Measurements from ENCODE around the gene UNKL. TPM values are rescaled to one million over a fixed set of nuclear protein-coding genes. Genes with fewer than 3 reads are reported as not detected.

UNKL gene
- total RNA-seq, 1 experiment from 2014 or later = 18.8 TPM

DNA sequence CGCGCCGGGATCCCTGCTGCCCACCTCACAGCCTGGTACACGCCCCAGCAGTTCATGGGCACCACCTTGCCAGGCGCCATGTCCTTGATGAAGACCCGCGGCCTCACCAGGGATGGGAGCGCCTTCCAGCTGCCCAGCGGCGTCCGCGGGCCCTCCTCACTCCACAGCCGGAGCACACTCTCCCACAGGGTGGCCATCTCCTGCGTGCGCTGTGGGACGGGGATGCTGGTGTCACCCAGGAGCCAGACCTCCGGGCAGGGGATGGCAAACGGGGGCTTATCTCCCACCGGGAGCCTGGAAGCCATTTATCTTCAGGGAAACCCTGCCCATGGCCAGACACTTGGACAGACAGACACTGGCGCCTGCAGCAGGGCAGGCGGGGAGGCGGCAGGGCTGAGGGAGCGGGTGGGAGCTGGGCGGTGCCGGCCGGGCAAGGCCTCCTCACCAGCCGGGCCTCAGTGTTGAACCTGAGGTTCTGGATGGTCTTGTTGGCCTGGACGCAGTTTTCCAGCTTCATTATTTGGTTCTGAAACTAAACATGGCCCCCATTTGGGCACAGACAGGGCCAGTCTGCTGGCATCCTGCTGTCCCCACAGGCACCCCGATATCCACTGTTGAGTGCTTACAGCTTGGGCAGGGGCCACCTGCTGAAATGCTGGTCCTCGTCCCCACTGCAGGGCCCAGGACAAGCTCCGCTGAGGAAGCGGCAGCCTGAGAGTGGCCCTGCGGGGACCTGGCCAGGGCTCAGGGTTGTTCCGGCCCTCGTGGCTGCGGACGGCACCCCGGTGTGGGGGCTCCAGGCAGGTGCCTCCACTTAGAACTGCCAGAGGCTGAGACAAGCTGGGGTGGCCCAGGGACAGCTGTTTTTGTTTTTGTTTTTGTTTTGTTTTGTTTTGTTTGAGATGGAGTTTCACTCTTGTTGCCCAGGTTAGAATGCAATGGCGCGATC is 20.4 kb upstream of the UNKL start:
- H3K9ac ChIP-seq (ENCODE audit: low read length) = no peak overlapping the region
- no peaks in the 10 kb centered on the region for H3K27me3 ChIP-seq (ENCODE audit: low read length)
- no peak for DNase-seq
- H3K9me2 ChIP-seq (replicated peaks; ENCODE audit: low read length) = no peaks in the 10 kb centered on the region
- ChIA-PET POLR2A (ENCODE audit: unreplicated experiment) (interaction anchor here (0.5 kb wide), 1 partner anchor 14 kb away, joined by 17 read pairs; the partner anchor contains the start of gene UQCC4), CTCF (no interaction called here)
- no peaks in the 10 kb centered on the region for H3K36me3 ChIP-seq (ENCODE audit: low read depth, low read length)
- no peak for TF ChIP-seq EZH2 (IDR thresholded peaks at IDR 0.05; ENCODE audit: low read length, unreplicated experiment)
- no peak for TF ChIP-seq EZH2phosphoT487 (IDR thresholded peaks at IDR 0.05; ENCODE audit: borderline replicate concordance, low read length)
- TF ChIP-seq, protein P1, sequence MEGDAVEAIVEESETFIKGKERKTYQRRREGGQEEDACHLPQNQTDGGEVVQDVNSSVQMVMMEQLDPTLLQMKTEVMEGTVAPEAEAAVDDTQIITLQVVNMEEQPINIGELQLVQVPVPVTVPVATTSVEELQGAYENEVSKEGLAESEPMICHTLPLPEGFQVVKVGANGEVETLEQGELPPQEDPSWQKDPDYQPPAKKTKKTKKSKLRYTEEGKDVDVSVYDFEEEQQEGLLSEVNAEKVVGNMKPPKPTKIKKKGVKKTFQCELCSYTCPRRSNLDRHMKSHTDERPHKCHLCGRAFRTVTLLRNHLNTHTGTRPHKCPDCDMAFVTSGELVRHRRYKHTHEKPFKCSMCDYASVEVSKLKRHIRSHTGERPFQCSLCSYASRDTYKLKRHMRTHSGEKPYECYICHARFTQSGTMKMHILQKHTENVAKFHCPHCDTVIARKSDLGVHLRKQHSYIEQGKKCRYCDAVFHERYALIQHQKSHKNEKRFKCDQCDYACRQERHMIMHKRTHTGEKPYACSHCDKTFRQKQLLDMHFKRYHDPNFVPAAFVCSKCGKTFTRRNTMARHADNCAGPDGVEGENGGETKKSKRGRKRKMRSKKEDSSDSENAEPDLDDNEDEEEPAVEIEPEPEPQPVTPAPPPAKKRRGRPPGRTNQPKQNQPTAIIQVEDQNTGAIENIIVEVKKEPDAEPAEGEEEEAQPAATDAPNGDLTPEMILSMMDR (conservative IDR thresholded peaks at IDR 0.05; ENCODE audit: low read depth, low read length) = no peak
- no peak overlapping the region for H3K4me2 ChIP-seq (ENCODE audit: low read length)
- intact Hi-C loops (cut with micrococcal nuclease) = no loop called here
- H3K27ac ChIP-seq (ENCODE audit: low read length) = no peak overlapping the region
- no peaks in the 10 kb centered on the region for H3K9me3 ChIP-seq (ENCODE audit: low read length)
- no peak overlapping the region for H3K4me3 ChIP-seq (ENCODE audit: low read length)
- ATAC-seq = no peak
- BruUV-seq (replicated peaks) = no TSS peak
- no peak overlapping the region for H2AFZ ChIP-seq (ENCODE audit: low read length)
- no peaks in the 10 kb centered on the region for H3K79me2 ChIP-seq (ENCODE audit: low read length)
- H3K4me1 ChIP-seq (ENCODE audit: insufficient read depth, low read length) = no peaks in the 10 kb centered on the region
- no peaks in the 10 kb centered on the region for H3F3A ChIP-seq (ENCODE audit: low read length, unreplicated experiment)
- H4K20me1 ChIP-seq (ENCODE audit: low read length) = no peaks in the 10 kb centered on the region

DNA sequence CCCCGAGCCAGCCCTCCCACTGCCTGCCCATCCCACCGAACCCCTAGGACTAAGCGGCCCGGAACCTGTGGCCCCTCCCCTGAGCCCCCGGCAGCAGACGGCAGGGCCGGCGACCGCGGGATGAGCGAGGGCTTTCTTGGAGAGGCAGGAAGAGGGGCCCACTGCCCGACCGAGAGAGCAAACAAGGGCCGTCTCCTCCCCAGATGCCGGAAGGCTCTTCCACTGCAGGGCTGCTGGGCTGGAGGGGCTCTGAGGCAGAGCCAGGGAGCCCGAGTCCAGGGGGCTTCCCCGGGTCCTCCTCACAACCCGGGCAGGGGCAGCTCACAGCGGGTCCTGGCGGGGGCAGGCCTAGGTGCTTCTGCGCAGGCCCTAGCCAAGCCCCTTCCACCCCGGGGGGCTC is 19.3 kb upstream of the UNKL start:
- ATAC-seq (no peak), DNase-seq (no peak)
- TF ChIP-seq, protein P1 (conservative IDR thresholded peaks at IDR 0.05; ENCODE audit: low read depth, low read length) = no peak
- TF ChIP-seq EZH2phosphoT487 (IDR thresholded peaks at IDR 0.05; ENCODE audit: borderline replicate concordance, low read length) (no peak), EZH2 (IDR thresholded peaks at IDR 0.05; ENCODE audit: low read length, unreplicated experiment) (no peak)
- Histone ChIP-seq H3K79me2 (ENCODE audit: low read length) (no peaks in the 10 kb centered on the region), H3F3A (ENCODE audit: low read length, unreplicated experiment) (no peaks in the 10 kb centered on the region), H3K9me3 (ENCODE audit: low read length) (no peaks in the 10 kb centered on the region), H4K20me1 (ENCODE audit: low read length) (no peaks in the 10 kb centered on the region), H3K9ac (ENCODE audit: low read length) (no peak overlapping the region), H3K27me3 (ENCODE audit: low read length) (no peaks in the 10 kb centered on the region), H3K36me3 (ENCODE audit: low read depth, low read length) (no peaks in the 10 kb centered on the region), H3K9me2 (replicated peaks; ENCODE audit: low read length) (no peaks in the 10 kb centered on the region), H3K4me3 (ENCODE audit: low read length) (no peak overlapping the region), H3K27ac (ENCODE audit: low read length) (no peak overlapping the region), H3K4me1 (ENCODE audit: insufficient read depth, low read length) (no peaks in the 10 kb centered on the region), H3K4me2 (ENCODE audit: low read length) (no peak overlapping the region), H2AFZ (ENCODE audit: low read length) (no peak overlapping the region)
- POLR2A ChIA-PET (ENCODE audit: unreplicated experiment) = no interaction called here
- CTCF ChIA-PET = no interaction called here
- intact Hi-C loops (cut with micrococcal nuclease) = no loop called here
- no TSS peak for BruUV-seq (replicated peaks)

DNA sequence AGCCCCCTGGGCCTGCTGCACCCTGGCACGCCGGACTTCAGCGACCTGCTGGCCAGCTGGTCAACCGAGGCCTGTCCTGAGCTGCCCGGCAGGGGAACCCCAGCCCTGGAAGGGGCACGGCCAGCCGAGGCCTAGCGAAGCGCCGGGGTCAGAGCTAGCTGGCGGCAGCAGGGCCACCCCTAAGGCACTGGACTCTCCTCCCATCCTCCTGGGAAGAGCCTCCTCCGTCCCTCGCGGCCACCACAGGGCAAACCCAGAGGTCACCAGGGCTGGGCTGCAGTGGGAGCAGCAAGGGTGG is 18.7 kb upstream of the UNKL start:
- no peaks in the 10 kb centered on the region for H3K36me3 ChIP-seq (ENCODE audit: low read depth, low read length)
- ATAC-seq = no peak
- no peak overlapping the region for H3K4me3 ChIP-seq (ENCODE audit: low read length)
- H3K9ac ChIP-seq (ENCODE audit: low read length) = no peak overlapping the region
- TF ChIP-seq EZH2phosphoT487 (IDR thresholded peaks at IDR 0.05; ENCODE audit: borderline replicate concordance, low read length) = no peak
- TF ChIP-seq, protein P1 (conservative IDR thresholded peaks at IDR 0.05; ENCODE audit: low read depth, low read length) = no peak
- TF ChIP-seq EZH2 (IDR thresholded peaks at IDR 0.05; ENCODE audit: low read length, unreplicated experiment) = no peak
- no peak overlapping the region for H2AFZ ChIP-seq (ENCODE audit: low read length)
- no peaks in the 10 kb centered on the region for H3K79me2 ChIP-seq (ENCODE audit: low read length)
- H4K20me1 ChIP-seq (ENCODE audit: low read length) = no peaks in the 10 kb centered on the region
- no peaks in the 10 kb centered on the region for H3K27me3 ChIP-seq (ENCODE audit: low read length)
- CTCF ChIA-PET = no interaction called here
- no peaks in the 10 kb centered on the region for H3F3A ChIP-seq (ENCODE audit: low read length, unreplicated experiment)
- no peaks in the 10 kb centered on the region for H3K9me2 ChIP-seq (replicated peaks; ENCODE audit: low read length)
- intact Hi-C loops (cut with micrococcal nuclease) = no loop called here
- no TSS peak for BruUV-seq (replicated peaks)
- no peak overlapping the region for H3K4me2 ChIP-seq (ENCODE audit: low read length)
- no peaks in the 10 kb centered on the region for H3K9me3 ChIP-seq (ENCODE audit: low read length)
- no peak overlapping the region for H3K27ac ChIP-seq (ENCODE audit: low read length)
- POLR2A ChIA-PET (ENCODE audit: unreplicated experiment) = no interaction called here
- DNase-seq = no peak
- H3K4me1 ChIP-seq (ENCODE audit: insufficient read depth, low read length) = no peaks in the 10 kb centered on the region
